Lung (tissue), 12 donors: ENCODE measurements around the gene ARHGEF4. TPM values are rescaled to one million over a fixed set of nuclear protein-coding genes. Genes with fewer than 3 reads are reported as not detected.

Experiments
- ATAC-seq: fragments of 200-7000 bp; cut with Tn5 transposase; one replicate; pipeline ENCODE4 v1.9.1; 2020; ENCODE audit warnings: moderate number of reproducible peaks; ENCODE audit not compliant: insufficient read depth, low FRiP score
- DNase-seq, 3 donors: peaks; one replicate each; pipeline ENCODE4 v3.0.0-alpha.2; 2013 to 2017
- H3K27ac ChIP-seq, 2 donors: one replicate each; pipeline ENCODE4 v1.5.1; 2013; ENCODE audit warnings: mild to moderate bottlenecking in 2 of 2, moderate library complexity in 2 of 2, control low read depth in 1 of 2, inconsistent platforms in 1 of 2, low read depth in 1 of 2, low read length in 1 of 2
- H3K27me3 ChIP-seq, 3 donors: one replicate each; pipeline ENCODE4 v1.5.1; 2013; ENCODE audit warnings: low read length in 2 of 3; ENCODE audit not compliant: control insufficient read depth in 3 of 3, insufficient read depth in 3 of 3
- H3K36me3 ChIP-seq, 4 donors: one replicate each; pipeline ENCODE4 v1.5.1; 2013; ENCODE audit warnings: low read length in 4 of 4, mild to moderate bottlenecking in 1 of 4, moderate library complexity in 1 of 4; ENCODE audit not compliant: control insufficient read depth in 4 of 4, insufficient read depth in 4 of 4
- H3K4me1 ChIP-seq, 5 donors: one replicate each; pipeline ENCODE4 v1.5.1; 2013; ENCODE audit warnings: low read length in 5 of 5, mild to moderate bottlenecking in 2 of 5, moderate library complexity in 1 of 5; ENCODE audit not compliant: control insufficient read depth in 5 of 5, insufficient read depth in 5 of 5
- H3K4me3 ChIP-seq: one replicate; pipeline ENCODE4 v1.5.1; 2013; ENCODE audit warnings: mild to moderate bottlenecking, control low read depth, moderate library complexity
- H3K9ac ChIP-seq, 2 donors: one replicate each; pipeline ENCODE4 v1.5.1; 2013; ENCODE audit warnings: low read length in 2 of 2, control low read depth in 1 of 2; ENCODE audit not compliant: insufficient read depth in 1 of 2
- H3K9me3 ChIP-seq, 4 donors: one replicate each; pipeline ENCODE4 v1.5.1; 2013; ENCODE audit warnings: low read length in 3 of 4, mild to moderate bottlenecking in 1 of 4, moderate library complexity in 1 of 4; ENCODE audit not compliant: control insufficient read depth in 4 of 4, insufficient read depth in 3 of 4
- WGBS, 2 donors: extraction: QIAGEN DNeasy Blood & Tissue Kit; methylation state at CpG; one replicate each; pipeline ENCODE4 v1.1.7; 2013; 5-methylcytosine and 5-hydroxymethylcytosine counted together
- polyA plus RNA-seq, 2 donors: library from polyadenylated mRNA; stranded (reverse); fragments of 200-250 nt; gene quantifications; one replicate each; pipeline ENCODE4 v1.2.1, GENCODE V29; 2013
- total RNA-seq, 2 donors: library from RNA; depleted of rRNA in 1 of 2; stranded (reverse); fragments of >200 nt in 1 of 2; gene quantifications; one replicate each; pipeline ENCODE4 v1.2.1, GENCODE V29; 2014 to 2021
- TF ChIP-seq, protein P1 (sequence below): IDR thresholded peaks from 2 replicates; pipeline ENCODE4 v1.5.1; 2012; ENCODE audit warnings: mild to moderate bottlenecking; ENCODE audit errors: control extremely low read depth, extremely low read depth
- donor health status: control.
- donor health status: control.
- donor health status: Bipolar disorder and iron deficiency.
- donor health status: healthy.
- donor health status: DM: yes; HTN: yes; CAD: no.

Gene ARHGEF4
- total and polyA plus RNA-seq, 4 donors: 1.8 to 15.9 (median 6.9) TPM

DNA sequence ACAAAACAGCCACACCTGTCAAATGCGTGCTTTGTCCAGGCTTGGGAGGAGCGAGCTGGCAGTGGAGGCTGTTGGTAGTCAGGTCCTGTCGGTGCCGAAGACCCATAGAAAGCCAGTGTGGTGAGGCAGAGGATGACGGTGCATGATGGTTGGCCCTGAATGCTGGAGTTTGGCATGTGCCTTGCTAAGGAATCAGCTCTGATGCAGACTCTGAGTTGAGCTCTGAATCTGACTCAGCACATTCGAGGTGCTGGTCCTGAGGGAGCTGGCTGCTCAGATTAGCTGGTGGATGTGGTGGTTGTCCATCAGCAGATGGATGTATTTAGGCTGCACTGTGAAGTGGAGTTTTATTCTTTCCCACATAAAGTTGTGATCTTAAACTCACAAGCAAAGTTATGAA is 111.3 kb downstream of the ARHGEF4 start:
- DNase-seq (no peak), ATAC-seq (no peak)
- TF ChIP-seq, protein P1, sequence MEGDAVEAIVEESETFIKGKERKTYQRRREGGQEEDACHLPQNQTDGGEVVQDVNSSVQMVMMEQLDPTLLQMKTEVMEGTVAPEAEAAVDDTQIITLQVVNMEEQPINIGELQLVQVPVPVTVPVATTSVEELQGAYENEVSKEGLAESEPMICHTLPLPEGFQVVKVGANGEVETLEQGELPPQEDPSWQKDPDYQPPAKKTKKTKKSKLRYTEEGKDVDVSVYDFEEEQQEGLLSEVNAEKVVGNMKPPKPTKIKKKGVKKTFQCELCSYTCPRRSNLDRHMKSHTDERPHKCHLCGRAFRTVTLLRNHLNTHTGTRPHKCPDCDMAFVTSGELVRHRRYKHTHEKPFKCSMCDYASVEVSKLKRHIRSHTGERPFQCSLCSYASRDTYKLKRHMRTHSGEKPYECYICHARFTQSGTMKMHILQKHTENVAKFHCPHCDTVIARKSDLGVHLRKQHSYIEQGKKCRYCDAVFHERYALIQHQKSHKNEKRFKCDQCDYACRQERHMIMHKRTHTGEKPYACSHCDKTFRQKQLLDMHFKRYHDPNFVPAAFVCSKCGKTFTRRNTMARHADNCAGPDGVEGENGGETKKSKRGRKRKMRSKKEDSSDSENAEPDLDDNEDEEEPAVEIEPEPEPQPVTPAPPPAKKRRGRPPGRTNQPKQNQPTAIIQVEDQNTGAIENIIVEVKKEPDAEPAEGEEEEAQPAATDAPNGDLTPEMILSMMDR: no peak
- H3K9me3 ChIP-seq: peaks cover 0 to 16% (median 10%) of the 10 kb centered on the region in 4 donors
- no peak overlapping the region for H3K9ac ChIP-seq
- no peak overlapping the region for H3K4me3 ChIP-seq
- 85 to 89% methylated on average over 6 of the region's 6 CpGs for WGBS, 2 donors
- no peaks in the 10 kb centered on the region for H3K27me3 ChIP-seq
- H3K27ac ChIP-seq: no peak overlapping the region
- H3K36me3 ChIP-seq: no peaks in the 10 kb centered on the region
- no peaks in the 10 kb centered on the region for H3K4me1 ChIP-seq

DNA sequence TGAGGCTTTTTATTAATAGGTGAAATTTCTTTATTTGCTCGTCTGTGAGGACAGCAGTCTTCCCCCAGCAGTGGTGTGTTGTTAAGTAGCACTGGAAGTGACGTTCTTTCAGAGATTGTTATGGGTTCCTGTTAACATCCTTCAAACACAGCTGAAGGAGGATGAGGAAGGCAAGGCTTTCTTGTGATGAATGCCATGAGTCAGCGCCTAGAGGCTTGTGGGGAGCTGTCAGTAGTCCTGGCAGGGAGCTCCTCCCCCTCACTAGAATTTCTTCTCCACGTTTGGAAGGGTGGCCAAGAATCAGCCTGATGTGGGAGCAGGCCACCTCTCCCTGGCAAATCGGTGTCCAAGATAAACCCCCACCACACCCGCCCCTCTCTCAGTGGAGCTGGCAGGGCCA is 113.2 kb downstream of the ARHGEF4 start:
- no peaks in the 10 kb centered on the region for H3K27me3 ChIP-seq
- WGBS, 2 donors: 62 to 64% methylated on average over 6 of the region's 6 CpGs
- no peaks in the 10 kb centered on the region for H3K4me1 ChIP-seq
- no peak overlapping the region for H3K27ac ChIP-seq
- H3K9me3 ChIP-seq: peaks cover 0 to 11% (median 10%) of the 10 kb centered on the region in 4 donors
- H3K36me3 ChIP-seq: no peaks in the 10 kb centered on the region
- TF ChIP-seq, protein P1: no peak
- H3K4me3 ChIP-seq: no peak overlapping the region
- no peak overlapping the region for H3K9ac ChIP-seq
- no peak for DNase-seq
- no peak for ATAC-seq

DNA sequence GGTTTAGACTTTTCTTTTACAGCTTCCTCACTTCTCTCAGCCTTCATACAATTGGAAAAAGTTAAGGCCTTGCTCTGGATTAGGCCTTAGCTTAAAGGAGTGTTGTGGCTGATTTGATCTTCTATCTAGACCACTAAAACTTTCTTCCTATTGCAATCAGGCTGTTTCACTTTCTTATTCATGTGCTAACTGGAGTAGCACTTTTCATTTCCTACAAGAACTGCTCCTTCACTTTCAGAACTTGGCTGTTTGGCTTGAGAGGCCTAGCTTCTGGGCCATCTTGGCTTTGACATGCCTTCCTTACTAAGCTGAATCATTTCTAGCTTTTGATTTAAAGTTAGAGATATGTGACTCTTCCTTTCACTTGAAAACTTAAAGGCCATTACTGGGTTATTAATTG is 114.3 kb downstream of the ARHGEF4 start:
- Histone ChIP-seq H3K9ac (no peak overlapping the region), H3K4me3 (no peak overlapping the region), H3K27ac (no peak overlapping the region), H3K36me3 (no peaks in the 10 kb centered on the region), H3K27me3 (no peaks in the 10 kb centered on the region), H3K4me1 (no peaks in the 10 kb centered on the region), H3K9me3 (peaks cover 0 to 13% (median 8%) of the 10 kb centered on the region in 4 donors)
- DNase-seq (no peak), ATAC-seq (no peak)
- TF ChIP-seq, protein P1: no peak

DNA sequence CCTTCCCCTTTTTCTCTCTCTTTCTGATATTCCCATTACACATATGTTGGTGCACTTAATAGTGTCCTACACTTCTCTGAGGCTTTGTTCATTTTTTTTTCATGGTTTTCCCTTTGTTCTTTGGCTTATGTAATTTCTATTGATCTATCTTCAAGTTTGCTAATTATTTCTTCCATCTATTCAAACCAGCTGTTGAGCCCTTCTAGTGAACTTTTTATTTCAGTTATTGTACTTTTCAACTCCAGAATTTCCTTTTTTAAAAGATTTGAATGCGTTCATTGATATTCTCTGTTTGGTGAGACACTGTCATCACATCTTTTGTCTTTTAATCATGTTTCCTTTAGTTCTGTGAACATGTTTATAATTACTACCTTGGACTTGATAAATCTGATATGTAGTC is 118.2 kb downstream of the ARHGEF4 start:
- no peak for ATAC-seq
- Histone ChIP-seq H3K9ac (no peak overlapping the region), H3K4me3 (no peak overlapping the region), H3K36me3 (no peaks in the 10 kb centered on the region), H3K27me3 (peaks cover 0 to 9% (median 2%) of the 10 kb centered on the region in 3 donors), H3K4me1 (no peaks in the 10 kb centered on the region), H3K27ac (no peak overlapping the region), H3K9me3 (peaks cover 0 to 13% (median 6%) of the 10 kb centered on the region in 4 donors)
- TF ChIP-seq, protein P1: no peak
- DNase-seq: no peak
- WGBS, 2 donors: 88 to 92% methylated on average over 1 of the region's 1 CpG
